GM12878 (cell line): Measurements from ENCODE around the gene GLG1. TPM values are rescaled to one million over a fixed set of nuclear protein-coding genes. Genes with fewer than 3 reads are reported as not detected.

Experiments
- ATAC-seq: fragments of 200-7000 bp; cut with Tn5 transposase; 3 replicates; pipeline ENCODE4 v1.9.1; 2020; ENCODE audit warnings: mild to moderate bottlenecking, moderate library complexity
- BruUV-seq: library from RNA; stranded (reverse); fragments of 400-500 nt; replicated peaks from 2 replicates; lab custom pipeline; 2021; lab: Mats Ljungman, UMichigan
- CTCF ChIA-PET: fragments of 300-600 bp; sonication (Branson Sonifier 250); formaldehyde crosslinking; extraction: SDS; loops from one replicate; lab custom pipeline; 2021; ENCODE audit warnings: inconsistent platforms; lab: Yijun Ruan, JAX
- POLR2A ChIA-PET: fragments of 350-600 bp; formaldehyde crosslinking; extraction: SDS; loops from one replicate; lab custom pipeline; 2021; ENCODE audit warnings: inconsistent platforms; lab: Charles Lee
- RAD21 ChIA-PET: fragments of 300-600 bp; sonication (Branson Sonifier 250); formaldehyde crosslinking; loops from one replicate; lab custom pipeline; 2023; ENCODE audit warnings: antibody characterized with exemption; ENCODE audit not compliant: unreplicated experiment; lab: Charles Lee
- SMC1A ChIA-PET: fragments of 300-600 bp; sonication (Branson Sonifier 250); formaldehyde crosslinking; loops from one replicate; lab custom pipeline; 2023; ENCODE audit not compliant: unreplicated experiment, uncharacterized antibody; lab: Charles Lee
- DNase-seq: peaks from one replicate; pipeline ENCODE4 v3.0.0-alpha.2; 2011; ENCODE audit warnings: low read depth, low spot score
- FAIRE-seq: peaks from 3 replicates; lab custom pipeline; 2011; peaks lifted over from hg19 to GRCh38; lab: Jason Lieb, UNC
- H2AFZ ChIP-seq: 2 replicates; pipeline ENCODE4 v1.6.0; 2011; ENCODE audit warnings: low read depth, low read length, control low read depth; ENCODE audit not compliant: control insufficient read depth
- H3K27ac ChIP-seq: 2 replicates; pipeline ENCODE4 v1.5.1; 2011; ENCODE audit warnings: control low read depth; ENCODE audit not compliant: control insufficient read depth, insufficient read depth
- H3K27me3 ChIP-seq, 2 experiments: replicated peaks in 1 of 2; 2 replicates each; pipeline versions ENCODE4 v1.6.0 to v1.6.1; 2011; ENCODE audit warnings: low read length in 1 of 2; ENCODE audit not compliant: control insufficient read depth in 2 of 2, insufficient read depth in 2 of 2
- H3K36me3 ChIP-seq, 2 experiments: 2 replicates each; pipeline ENCODE4 v1.5.1; 2011; ENCODE audit warnings: low read length in 1 of 2; ENCODE audit not compliant: control insufficient read depth in 2 of 2, insufficient read depth in 2 of 2
- H3K4me1 ChIP-seq: 2 replicates; pipeline ENCODE4 v1.6.1; 2011; ENCODE audit warnings: mild to moderate bottlenecking, low read length, moderate library complexity, mixed read lengths; ENCODE audit not compliant: control insufficient read depth, insufficient read depth
- H3K4me2 ChIP-seq: 2 replicates; pipeline ENCODE4 v1.6.0; 2011; ENCODE audit warnings: control low read depth; ENCODE audit not compliant: control insufficient read depth, insufficient read depth
- H3K4me3 ChIP-seq: fragments of 200-600 bp; sonication (generic); 2 replicates; pipeline ENCODE4 v1.5.1; 2016
- H3K79me2 ChIP-seq: 2 replicates; pipeline ENCODE4 v1.6.0; 2011; ENCODE audit warnings: low read length; ENCODE audit not compliant: control insufficient read depth, insufficient read depth
- H3K9ac ChIP-seq: 2 replicates; pipeline ENCODE4 v1.8.0; 2011; ENCODE audit warnings: low read length, control low read depth, mixed read lengths; ENCODE audit not compliant: control insufficient read depth, insufficient read depth
- H3K9me3 ChIP-seq: replicated peaks from 3 replicates; pipeline ENCODE4 v1.5.1; 2011; ENCODE audit warnings: mild to moderate bottlenecking, low read length; ENCODE audit not compliant: control insufficient read depth, insufficient read depth
- H4K20me1 ChIP-seq: 2 replicates; pipeline ENCODE4 v1.6.0; 2011; ENCODE audit not compliant: control insufficient read depth, insufficient read depth
- CBFB ChIP-seq: IDR thresholded peaks from 2 replicates; pipeline ENCODE4 v1.6.1; 2016; ENCODE audit warnings: antibody characterized with exemption, low read depth
- FOS ChIP-seq: IDR thresholded peaks from 3 replicates; pipeline ENCODE4 v1.6.1; 2011; ENCODE audit warnings: borderline replicate concordance; ENCODE audit not compliant: insufficient read length; ENCODE audit errors: extremely low read depth
- MTA2 ChIP-seq: fragments of 450-650 bp; IDR thresholded peaks from 2 replicates; pipeline ENCODE4 v1.6.1; 2016; ENCODE audit warnings: low read depth, mild to moderate bottlenecking, moderate library complexity
- NFXL1 ChIP-seq: fragments of 450-650 bp; IDR thresholded peaks from 2 replicates; pipeline ENCODE4 v1.6.1; 2017; ENCODE audit warnings: antibody characterized with exemption, mild to moderate bottlenecking, borderline replicate concordance
- NFYB ChIP-seq: IDR thresholded peaks from 2 replicates; pipeline ENCODE4 v1.6.1; 2011; ENCODE audit warnings: low read depth, mild to moderate bottlenecking, low read length, improper control_type of control experiment, moderate library complexity; ENCODE audit not compliant: insufficient read depth
- SPI1 ChIP-seq: IDR thresholded peaks from 2 replicates; pipeline ENCODE4 v1.6.1; 2011; ENCODE audit warnings: low read depth, mild to moderate bottlenecking, low read length, moderate library complexity, borderline replicate concordance; ENCODE audit not compliant: insufficient read depth
- TCF3 ChIP-seq: IDR thresholded peaks from 2 replicates; pipeline ENCODE4 v1.6.1; 2012; ENCODE audit warnings: low read depth, mild to moderate bottlenecking, low read length, borderline replicate concordance; ENCODE audit not compliant: insufficient read depth
- ZNF24 ChIP-seq: fragments of 450-650 bp; IDR thresholded peaks from 2 replicates; pipeline ENCODE4 v1.6.1; 2017; ENCODE audit warnings: antibody characterized with exemption, mild to moderate bottlenecking
- WGBS: methylation state at CpG from one replicate; pipeline ENCODE4 v1.1.6; 2016; ENCODE audit warnings: low lambda C conversion rate; ENCODE audit not compliant: insufficient replicate concordance, insufficient coverage; ENCODE audit errors: missing lambda C conversion rate; 5-methylcytosine and 5-hydroxymethylcytosine counted together
- in situ Hi-C: fragments of 300-500 bp; cut with MboI; formaldehyde crosslinking; loops from 9 replicates; pipeline ENCODE4 v1.14.3; 2018; ENCODE audit warnings: mixed read lengths
- intact Hi-C: fragments of 100-400 bp; cut with micrococcal nuclease; formaldehyde crosslinking; loops from one replicate; pipeline ENCODE4 v1.14.2; 2022; ENCODE audit not compliant: unreplicated experiment
- polyA plus RNA-seq, 11 experiments: library from polyadenylated mRNA; depleted of rRNA in 4 of 11; unstranded in 6 of 11; stranded (reverse) in 5 of 11; fragments of >200 nt; fragmentation: Nextera tagmentation in 4 of 11; fragmentation: Illumina TruSeq in 1 of 11; extraction: Ambion mirVana in 4 of 11; extraction: Trizol in 1 of 11; gene quantifications; 1 replicate in 1 of 11; 2 replicates in 10 of 11; pipeline versions ENCODE4 v1.2.1 to v1.2.3, GENCODE V29; 2011 to 2016; ENCODE audit warnings: inconsistent platforms in 2 of 11, missing spikeins in 2 of 11, low read depth in 1 of 11
- total RNA-seq, 4 experiments: library from RNA; depleted of rRNA in 3 of 4; stranded (reverse); fragments of >200 nt in 3 of 4; fragmentation: Illumina TruSeq in 1 of 4; extraction: Trizol in 1 of 4; gene quantifications; 2 replicates each; pipeline versions ENCODE4 v1.2.1 to v1.2.3, GENCODE V29; 2013 to 2021

The GLG1 gene
- total and polyA plus RNA-seq, 10 of the 15 experiments (the other 5 are each of a cell fraction or from before 2014, with no cell fraction given): 7.6 to 49.4 (median 28.2) TPM

GRCh38 chr16:74456290-74456625 lies 150.7 kb downstream of the GLG1 start:
- POLR2A ChIA-PET: no interaction called here
- H3K27me3 ChIP-seq: no peaks in the 10 kb centered on the region
- H3K27ac ChIP-seq: no peak overlapping the region
- 96% methylated on average over 16 of the region's 16 CpGs for WGBS
- H3K79me2 ChIP-seq: no peaks in the 10 kb centered on the region
- intact Hi-C loops: no loop called here
- CTCF ChIA-PET: no interaction called here
- peaks cover 0 to 21% of the 10 kb centered on the region in 2 experiments; a peak in 3 of 4 replicates for H3K36me3 ChIP-seq
- DNase-seq (no peak), FAIRE-seq (no peak), ATAC-seq (no peak)
- no peak for TF ChIP-seq NFXL1
- H3K4me1 ChIP-seq: peaks cover 17% of the 10 kb centered on the region
- no peaks in the 10 kb centered on the region for H3K9me3 ChIP-seq
- RAD21 ChIA-PET: no interaction called here
- SMC1A ChIA-PET: no interaction called here
- H2AFZ ChIP-seq: no peak overlapping the region
- H3K9ac ChIP-seq: no peak overlapping the region
- H3K4me3 ChIP-seq: no peak overlapping the region
- BruUV-seq: no TSS peak
- peaks cover 7% of the 10 kb centered on the region for H4K20me1 ChIP-seq
- in situ Hi-C loops: no loop called here
- H3K4me2 ChIP-seq: no peak overlapping the region

- intact Hi-C loops: no loop called here
Observed at GRCh38 chr16:74455619-74456289, 151.2 kb downstream of the GLG1 start.

More at GRCh38 chr16:74455619-74456289, 151.2 kb downstream of the GLG1 start:
- TF ChIP-seq TCF3: no peak
- TF ChIP-seq ZNF24: no peak
- no peak for TF ChIP-seq CBFB
- TF ChIP-seq MTA2: no peak
- no peak for TF ChIP-seq FOS
- no peak for TF ChIP-seq NFYB
- TF ChIP-seq SPI1: no peak
- FAIRE-seq (no peak), ATAC-seq (no peak), DNase-seq (no peak)
- Histone ChIP-seq H3K27me3 (no peaks in the 10 kb centered on the region), H3K9me3 (no peaks in the 10 kb centered on the region), H4K20me1 (peaks cover 10% of the 10 kb centered on the region), H3K9ac (no peak overlapping the region), H3K4me1 (peaks cover 17% of the 10 kb centered on the region), H3K36me3 (peaks cover 0 to 22% of the 10 kb centered on the region in 2 experiments; a peak in 3 of 4 replicates), H3K4me2 (no peak overlapping the region), H3K4me3 (no peak overlapping the region), H2AFZ (no peak overlapping the region), H3K27ac (no peak overlapping the region), H3K79me2 (no peaks in the 10 kb centered on the region)
- RAD21 ChIA-PET: no interaction called here
- CTCF ChIA-PET: no interaction called here
- 95% methylated on average over 10 of the region's 10 CpGs for WGBS
- POLR2A ChIA-PET: no interaction called here
- BruUV-seq: no TSS peak
- in situ Hi-C loops: no loop called here
- SMC1A ChIA-PET: no interaction called here
